Activated T-helper 1 cell treated with anti-CD3 and anti-CD28 coated beads, Interleukin-2, amount 50 U/mL, for 16 hours (primary cell): ENCODE data around the gene CADPS2.
"Not testable (repeated sequence)": the region's sequence is repeated elsewhere in the genome, so short reads cannot be mapped to it uniquely, and the experiment has no call there.

Source experiments
- DNase-seq, 2 donors: peaks; one replicate each; pipeline ENCODE4 v3.0.0-alpha.2; 2020; ENCODE audit warnings: low read depth in 1 of 2, low spot score in 1 of 2

CADPS2 gene

GRCh38 chr7:122300211-122300932 lies 585.9 kb downstream of the CADPS2 start:
- no peak for DNase-seq

- DNase-seq: no peak
These were observed 586.5 kb downstream of the CADPS2 start for GRCh38 chr7:122299624-122300210.

- no peak for DNase-seq
These were observed 587.6 kb downstream of the CADPS2 start for GRCh38 chr7:122298618-122299017.

- no peak for DNase-seq
These were observed 588.1 kb downstream of the CADPS2 start for GRCh38 chr7:122298131-122298530.

GRCh38 chr7:122291189-122291588 lies 595.1 kb downstream of the CADPS2 start:
- DNase-seq: no peak

GRCh38 chr7:122290476-122290875 lies 595.8 kb downstream of the CADPS2 start:
- DNase-seq: no peak

- DNase-seq: no peak
These were observed 596.8 kb downstream of the CADPS2 start for GRCh38 chr7:122289426-122289825.

GRCh38 chr7:122284608-122285007 lies 601.7 kb downstream of the CADPS2 start:
- not testable (repeated sequence) for DNase-seq

- DNase-seq: no peak
These were observed 613.1 kb downstream of the CADPS2 start for GRCh38 chr7:122273117-122273516.

- no peak for DNase-seq
These were observed 617.0 kb downstream of the CADPS2 start for GRCh38 chr7:122269241-122269640.
